Memory B cell (primary cell): Measurements from ENCODE around the gene RABGGTB.
A peak's percentile ranks its signal among the peaks of the same experiment; 100 is the strongest.
"Not testable (repeated sequence)": the region's sequence is repeated elsewhere in the genome, so short reads cannot be mapped to it uniquely, and the experiment has no call there.

ENCODE experiments used
- ATAC-seq: fragments of 150-1000 bp; cut with Tn5 transposase; 2 replicates; pipeline ENCODE4 v1.10.0; 2021; ENCODE audit warnings: low read depth, mild to moderate bottlenecking, moderate library complexity
- DNase-seq, 2 donors: peaks; one replicate each; pipeline ENCODE4 v3.0.0; 2022; ENCODE audit warnings: low spot score in 2 of 2
- H3K27ac Mint-ChIP-seq: one replicate; pipeline ENCODE4 v1.8.0; 2022; ENCODE audit warnings: mild to moderate bottlenecking, moderate library complexity, mixed read lengths
- H3K27me3 Mint-ChIP-seq: one replicate; pipeline ENCODE4 v1.8.0; 2022; ENCODE audit warnings: mixed read lengths
- H3K36me3 Mint-ChIP-seq: one replicate; pipeline ENCODE4 v1.8.0; 2022; ENCODE audit warnings: mild to moderate bottlenecking, mixed read lengths
- H3K4me1 Mint-ChIP-seq: one replicate; pipeline ENCODE4 v1.8.0; 2022; ENCODE audit warnings: mixed read lengths
- H3K4me3 Mint-ChIP-seq: one replicate; pipeline ENCODE4 v1.8.0; 2022; ENCODE audit warnings: mild to moderate bottlenecking, moderate library complexity, mixed read lengths
- H3K9me3 Mint-ChIP-seq: one replicate; pipeline ENCODE4 v1.8.0; 2022; ENCODE audit warnings: mixed read lengths

RABGGTB gene

GRCh38 chr1:75785320-75785982 is 605 bp upstream of the RABGGTB start:
- peak overlapping the region; percentile 94 for H3K27ac Mint-ChIP-seq
- ATAC-seq: no peak
- no peaks in the 10 kb centered on the region for H3K27me3 Mint-ChIP-seq
- DNase-seq: peak in 1 of 2 donors; percentile 15
- H3K36me3 Mint-ChIP-seq: peaks cover 10% of the 10 kb centered on the region
- peak overlapping the region; percentile 99 for H3K4me3 Mint-ChIP-seq
- peaks cover 34% of the 10 kb centered on the region for H3K4me1 Mint-ChIP-seq
- no peaks in the 10 kb centered on the region for H3K9me3 Mint-ChIP-seq

DNA sequence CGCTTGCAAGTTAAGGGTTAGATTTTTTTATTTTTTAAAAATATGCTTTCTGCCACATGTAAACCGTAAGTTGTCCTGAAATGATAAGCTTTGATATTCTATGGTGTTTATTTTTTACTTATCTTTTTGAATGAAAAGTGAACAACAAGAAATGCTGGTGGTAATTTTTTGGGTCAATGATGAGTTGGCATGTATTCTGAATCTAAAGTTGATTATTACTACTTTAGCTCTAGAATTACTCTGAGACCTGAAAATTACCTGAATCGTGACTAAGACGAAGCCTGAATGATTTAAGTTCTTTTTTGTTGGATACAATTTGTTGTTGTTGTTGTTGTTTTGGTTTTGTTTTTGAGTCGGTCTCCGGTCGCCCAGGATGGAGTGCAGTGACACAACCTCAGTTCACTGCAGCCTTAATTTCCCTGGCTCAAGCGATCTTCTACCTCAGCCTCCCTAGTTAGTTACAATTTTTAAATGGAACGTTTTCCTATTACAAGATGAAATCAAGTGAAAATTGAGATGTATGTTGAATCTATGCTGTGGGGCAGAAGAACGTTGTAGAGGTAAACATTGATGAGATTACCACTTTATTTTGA is 941 bp downstream of the RABGGTB start:
- peaks cover 18% of the 10 kb centered on the region for H3K36me3 Mint-ChIP-seq
- H3K4me3 Mint-ChIP-seq: peak overlapping the region; percentile 99
- DNase-seq: no peak
- no peaks in the 10 kb centered on the region for H3K9me3 Mint-ChIP-seq
- no peaks in the 10 kb centered on the region for H3K27me3 Mint-ChIP-seq
- peaks cover 35% of the 10 kb centered on the region for H3K4me1 Mint-ChIP-seq
- no peak for ATAC-seq
- H3K27ac Mint-ChIP-seq: peak overlapping the region; percentile 94

DNA sequence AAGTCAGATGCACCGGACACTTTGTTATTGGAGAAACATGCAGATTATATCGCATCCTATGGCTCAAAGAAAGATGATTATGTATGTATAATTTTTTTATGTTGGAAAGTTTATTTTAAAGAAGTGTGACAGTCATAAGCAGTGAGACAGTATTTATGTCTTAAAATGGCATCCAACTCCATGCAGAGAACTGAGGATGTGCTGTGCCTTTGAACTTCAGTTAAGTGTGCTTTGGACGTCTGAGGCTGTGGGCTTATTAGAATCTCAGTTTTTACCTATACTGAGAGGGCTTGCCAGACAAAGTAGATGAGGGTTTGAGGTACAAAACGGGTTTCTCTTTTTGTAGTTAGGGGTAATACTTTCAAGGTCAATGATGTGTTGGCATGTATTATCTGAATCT is 1.5 kb downstream of the RABGGTB start:
- ATAC-seq (no peak), DNase-seq (no peak)
- H3K36me3 Mint-ChIP-seq: peaks cover 18% of the 10 kb centered on the region

DNA sequence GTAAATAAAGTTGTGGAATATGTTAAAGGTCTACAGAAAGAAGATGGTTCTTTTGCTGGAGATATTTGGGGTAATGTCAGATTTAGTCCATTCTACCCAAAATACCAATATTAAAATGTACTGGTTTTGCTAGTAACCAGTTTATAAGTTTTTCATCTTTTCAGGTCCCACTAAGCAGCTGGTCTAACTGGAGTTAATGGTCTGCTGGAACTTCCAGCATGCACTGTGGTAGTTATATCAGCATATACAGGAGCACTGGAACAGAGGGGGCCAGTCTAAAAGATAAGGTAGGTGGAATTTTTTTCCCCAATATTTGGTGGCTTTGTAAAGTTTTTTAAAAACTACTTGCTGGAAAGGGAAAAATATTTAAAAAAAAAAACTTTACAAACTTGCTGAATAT is 3.9 kb downstream of the RABGGTB start:
- H3K27me3 Mint-ChIP-seq: no peaks in the 10 kb centered on the region
- peak overlapping the region; percentile 85 for H3K27ac Mint-ChIP-seq
- no peak overlapping the region for H3K4me3 Mint-ChIP-seq
- peaks cover 37% of the 10 kb centered on the region for H3K4me1 Mint-ChIP-seq
- DNase-seq (no peak), ATAC-seq (no peak)
- H3K9me3 Mint-ChIP-seq: no peaks in the 10 kb centered on the region
- H3K36me3 Mint-ChIP-seq: peaks cover 28% of the 10 kb centered on the region

More for the DNA sequence above, 1.5 kb downstream of the RABGGTB start:
- Mint-ChIP-seq H3K27ac (peak overlapping the region; percentile 94), H3K9me3 (no peaks in the 10 kb centered on the region), H3K4me3 (peak overlapping the region; percentile 99), H3K4me1 (peaks cover 35% of the 10 kb centered on the region), H3K27me3 (no peaks in the 10 kb centered on the region)

DNA sequence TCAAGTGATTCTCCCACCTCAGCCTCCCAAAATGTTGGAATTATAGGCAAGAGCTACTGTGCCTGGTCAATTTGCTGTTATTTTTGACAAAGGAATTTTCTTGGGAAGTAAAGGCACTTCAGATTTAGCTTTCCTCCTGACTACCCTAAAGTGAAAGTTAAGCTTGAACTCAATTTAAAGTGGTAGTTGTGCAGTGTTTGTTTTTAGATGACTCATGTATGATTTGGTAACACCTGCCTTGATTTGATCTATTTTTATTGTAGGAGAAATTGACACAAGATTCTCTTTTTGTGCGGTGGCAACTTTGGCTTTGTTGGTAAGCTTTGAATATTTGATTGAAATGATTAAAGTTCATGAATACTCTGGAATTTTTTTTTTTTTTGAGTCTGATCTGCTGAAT is 5.0 kb downstream of the RABGGTB start:
- no peaks in the 10 kb centered on the region for H3K9me3 Mint-ChIP-seq
- peaks cover 34% of the 10 kb centered on the region for H3K4me1 Mint-ChIP-seq
- H3K36me3 Mint-ChIP-seq: peaks cover 32% of the 10 kb centered on the region
- H3K27me3 Mint-ChIP-seq: no peaks in the 10 kb centered on the region
- peak overlapping the region; percentile 24 for H3K4me3 Mint-ChIP-seq
- peak overlapping the region; percentile 69 for H3K27ac Mint-ChIP-seq
- DNase-seq: no peak
- no peak for ATAC-seq

DNA sequence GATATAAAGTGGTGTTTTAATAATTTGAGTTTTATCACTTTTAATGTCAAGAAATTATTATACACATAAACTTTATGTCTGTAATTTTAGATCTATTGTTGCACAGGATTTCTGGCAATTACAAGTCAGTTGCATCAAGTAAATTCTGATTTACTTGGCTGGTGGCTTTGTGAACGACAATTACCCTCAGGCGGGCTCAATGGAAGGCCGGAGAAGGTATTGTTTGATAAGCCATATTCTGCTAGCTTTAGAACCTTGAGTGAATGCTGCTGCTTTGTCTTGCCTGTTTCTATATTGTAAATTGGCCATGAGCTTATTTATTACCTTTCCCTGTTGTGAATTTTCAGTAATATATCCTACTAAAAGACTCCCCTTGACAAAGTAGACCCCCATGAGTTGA is 6.0 kb downstream of the RABGGTB start:
- DNase-seq (no peak), ATAC-seq (no peak)
- no peaks in the 10 kb centered on the region for H3K27me3 Mint-ChIP-seq
- H3K9me3 Mint-ChIP-seq: no peaks in the 10 kb centered on the region
- H3K27ac Mint-ChIP-seq: no peak overlapping the region
- peaks cover 33% of the 10 kb centered on the region for H3K4me1 Mint-ChIP-seq
- H3K4me3 Mint-ChIP-seq: no peak overlapping the region
- H3K36me3 Mint-ChIP-seq: peaks cover 33% of the 10 kb centered on the region

- DNase-seq (no peak), ATAC-seq (no peak)
- Mint-ChIP-seq H3K36me3 (peaks cover 37% of the 10 kb centered on the region), H3K9me3 (no peaks in the 10 kb centered on the region), H3K4me3 (no peak overlapping the region), H3K4me1 (peaks cover 23% of the 10 kb centered on the region), H3K27me3 (no peaks in the 10 kb centered on the region), H3K27ac (no peak overlapping the region)
Observed at GRCh38 chr1:75794382-75794781, 8.3 kb downstream of the RABGGTB start.

GRCh38 chr1:75795703-75796193 is 9.7 kb downstream of the RABGGTB start:
- no peaks in the 10 kb centered on the region for H3K9me3 Mint-ChIP-seq
- peak overlapping the region; percentile 36 for H3K27ac Mint-ChIP-seq
- H3K4me1 Mint-ChIP-seq: peaks cover 16% of the 10 kb centered on the region
- DNase-seq (no peak), ATAC-seq (no peak)
- no peaks in the 10 kb centered on the region for H3K27me3 Mint-ChIP-seq
- peaks cover 34% of the 10 kb centered on the region for H3K36me3 Mint-ChIP-seq
- no peak overlapping the region for H3K4me3 Mint-ChIP-seq

- Mint-ChIP-seq H3K4me1 (peaks cover 11% of the 10 kb centered on the region), H3K27me3 (no peaks in the 10 kb centered on the region), H3K9me3 (no peaks in the 10 kb centered on the region), H3K4me3 (no peak within 1 kb of the TSS), H3K27ac (peak within 1 kb of the TSS; percentile 36), H3K36me3 (peaks cover 28% of the 10 kb centered on the region)
- DNase-seq: no peak
- no peak for ATAC-seq
Observed at GRCh38 chr1:75796376-75797272, 10.6 kb downstream of the RABGGTB start, which contains the start of gene MSH4. MSH4 (plus strand) TSS chr1:75796882; CDS start chr1:75796986, 104 bp downstream.

DNA sequence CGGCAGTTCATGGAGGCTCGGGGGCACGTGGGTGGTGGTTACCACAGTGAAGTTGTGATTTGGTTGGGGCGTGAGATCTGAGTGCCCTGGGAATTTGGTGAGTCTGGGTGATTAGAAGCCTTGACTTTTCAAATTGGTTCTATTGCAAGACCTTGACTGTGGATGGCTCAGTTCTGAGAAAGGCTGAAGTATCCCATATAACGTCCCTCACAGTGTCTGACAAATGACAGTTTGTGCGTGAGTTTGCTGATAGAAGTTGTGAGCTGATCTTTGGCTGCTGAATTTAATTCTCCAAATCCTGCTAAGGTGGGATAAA is 11.2 kb downstream of the RABGGTB start:
- Mint-ChIP-seq H3K4me3 (no peak overlapping the region), H3K27me3 (no peaks in the 10 kb centered on the region), H3K36me3 (peaks cover 26% of the 10 kb centered on the region), H3K4me1 (peaks cover 11% of the 10 kb centered on the region), H3K9me3 (no peaks in the 10 kb centered on the region), H3K27ac (no peak overlapping the region)
- DNase-seq (no peak), ATAC-seq (no peak)

DNA sequence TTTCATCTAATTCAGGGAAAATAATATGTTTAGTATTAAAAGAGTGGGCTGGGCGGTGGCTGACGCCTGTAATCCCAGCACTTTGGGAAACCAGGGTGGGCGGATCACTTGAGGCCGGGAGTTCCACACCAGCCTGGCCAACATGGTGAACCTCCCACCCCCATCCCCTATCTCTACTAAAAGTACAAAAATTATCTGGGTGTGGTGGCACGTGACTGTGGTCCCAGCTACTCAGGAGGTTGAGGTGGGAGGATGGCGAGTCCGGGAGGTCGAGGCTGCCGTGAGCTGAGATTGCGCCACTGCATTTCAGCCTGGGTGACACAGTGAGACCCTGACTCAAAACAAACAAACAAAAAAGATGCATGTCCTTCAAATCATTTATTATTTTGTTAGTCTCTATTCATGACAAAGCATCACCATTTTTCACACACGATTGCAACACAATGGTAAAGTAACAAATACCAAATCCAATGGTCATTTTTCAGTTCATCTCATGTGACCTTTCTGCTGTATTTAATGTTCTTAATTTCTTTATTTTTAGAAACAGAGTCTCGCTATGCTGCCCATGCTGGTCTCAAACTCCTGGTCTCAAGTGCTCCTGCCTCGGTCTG is 11.7 kb downstream of the RABGGTB start:
- Mint-ChIP-seq H3K4me3 (no peak overlapping the region), H3K36me3 (peaks cover 26% of the 10 kb centered on the region), H3K27ac (peak overlapping the region; percentile 12)

GRCh38 chr1:75801480-75801879 is 15.4 kb downstream of the RABGGTB start:
- DNase-seq, H3K36me3 Mint-ChIP-seq, H3K4me3 Mint-ChIP-seq, H3K27ac Mint-ChIP-seq, ATAC-seq, H3K27me3 Mint-ChIP-seq, H3K4me1 Mint-ChIP-seq, H3K9me3 Mint-ChIP-seq: not testable (repeated sequence)

More for the DNA sequence above, 11.7 kb downstream of the RABGGTB start:
- Mint-ChIP-seq H3K9me3 (no peaks in the 10 kb centered on the region), H3K27me3 (no peaks in the 10 kb centered on the region), H3K4me1 (peaks cover 11% of the 10 kb centered on the region)
- DNase-seq: no peak
- ATAC-seq: no peak

DNA sequence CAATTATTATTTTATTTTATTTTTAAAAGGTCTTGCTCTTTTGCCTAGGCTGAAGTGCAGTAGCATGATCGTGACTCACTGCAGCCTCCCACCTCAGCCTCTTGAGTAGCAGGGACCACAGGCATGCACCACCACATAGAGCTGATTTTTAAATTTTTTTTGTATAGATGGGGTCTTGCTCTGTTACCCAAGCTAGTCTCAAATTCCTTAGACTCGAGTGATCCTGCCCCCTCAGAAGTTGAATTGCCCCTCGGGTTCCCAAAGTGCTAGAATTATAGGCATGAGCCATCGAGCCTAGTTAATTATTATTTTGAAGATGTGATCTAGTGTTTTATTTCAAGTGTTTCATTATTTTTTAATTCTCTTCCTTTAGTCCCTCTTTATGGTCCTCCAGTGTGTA is 22.9 kb downstream of the RABGGTB start:
- H3K4me3 Mint-ChIP-seq: no peak overlapping the region

DNA sequence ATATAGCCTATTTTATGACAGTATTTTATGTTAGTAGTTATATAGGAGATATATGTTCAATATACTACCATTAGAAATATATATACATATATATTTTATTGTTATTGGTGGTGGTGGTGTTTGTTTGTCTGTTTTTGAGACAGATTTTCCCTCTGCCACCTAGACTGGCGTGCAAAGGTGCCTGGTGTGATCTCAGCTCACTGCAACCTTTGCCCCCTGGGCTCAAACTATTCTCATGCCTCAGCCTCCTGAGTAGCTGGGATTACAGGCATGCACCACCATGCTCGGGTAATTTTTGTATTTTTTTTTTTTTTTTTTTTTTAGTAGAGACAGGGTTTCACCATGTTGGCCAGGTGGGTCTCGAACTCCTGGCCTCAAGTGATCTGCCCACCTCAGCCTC is 24.1 kb downstream of the RABGGTB start:
- not testable (repeated sequence) for H3K36me3 Mint-ChIP-seq, DNase-seq, ATAC-seq, H3K4me3 Mint-ChIP-seq, H3K27ac Mint-ChIP-seq, H3K27me3 Mint-ChIP-seq, H3K9me3 Mint-ChIP-seq, H3K4me1 Mint-ChIP-seq

More for the DNA sequence above, 22.9 kb downstream of the RABGGTB start:
- Mint-ChIP-seq H3K27me3 (no peaks in the 10 kb centered on the region), H3K27ac (no peak overlapping the region), H3K36me3 (peaks cover 1% of the 10 kb centered on the region), H3K9me3 (no peaks in the 10 kb centered on the region), H3K4me1 (no peaks in the 10 kb centered on the region)
- no peak for DNase-seq
- ATAC-seq: no peak
